ENCODE data around the gene ESYT1.

- TF ChIP-seq CTCF (IDR thresholded peaks at IDR 0.05) (no peak), POLR2A (IDR thresholded peaks at IDR 0.05) (no peak)
These were observed 17.1 kb downstream of the ESYT1 start for GRCh38 chr12:56145217-56145616.

All from lower leg skin (tissue), 3 donors.